Calu3 (cell line): ENCODE data around the gene ATG4C. TPM values are rescaled to one million over a fixed set of nuclear protein-coding genes. Genes with fewer than 3 reads are reported as not detected.

ENCODE experiments used
- BruUV-seq: library from RNA; stranded (reverse); fragments of 400-500 nt; replicated peaks from 2 replicates; lab custom pipeline; 2021; lab: Mats Ljungman, UMichigan
- CTCF ChIA-PET: fragments of 300-600 bp; sonication (Branson Sonifier 250); formaldehyde crosslinking; loops from one replicate; lab custom pipeline; 2022; ENCODE audit warnings: antibody characterized with exemption; lab: Charles Lee
- DNase-seq: peaks from one replicate; pipeline ENCODE4 v3.0.0; 2022
- H3K27ac Mint-ChIP-seq: one replicate; pipeline ENCODE4 v1.8.0; 2022; ENCODE audit warnings: mixed read lengths; ENCODE audit not compliant: unreplicated experiment
- H3K27me3 Mint-ChIP-seq: one replicate; pipeline ENCODE4 v1.8.0; 2022; ENCODE audit warnings: mixed read lengths; ENCODE audit not compliant: unreplicated experiment
- H3K36me3 Mint-ChIP-seq: one replicate; pipeline ENCODE4 v1.8.0; 2022; ENCODE audit warnings: mild to moderate bottlenecking, moderate library complexity, mixed read lengths; ENCODE audit not compliant: insufficient read depth, unreplicated experiment
- H3K4me1 Mint-ChIP-seq: one replicate; pipeline ENCODE4 v1.8.0; 2022; ENCODE audit warnings: mild to moderate bottlenecking, low read depth, mixed read lengths; ENCODE audit not compliant: unreplicated experiment
- H3K4me3 Mint-ChIP-seq: one replicate; pipeline ENCODE4 v1.8.0; 2022; ENCODE audit warnings: mild to moderate bottlenecking, low read depth, moderate library complexity, mixed read lengths; ENCODE audit not compliant: unreplicated experiment
- H3K9me3 Mint-ChIP-seq: one replicate; pipeline ENCODE4 v1.8.0; 2022; ENCODE audit warnings: low read depth, mixed read lengths; ENCODE audit not compliant: unreplicated experiment
- CTCF ChIP-seq: fragments of 200-600 bp; IDR thresholded peaks from one replicate; pipeline ENCODE4 v1.8.0; 2022; ENCODE audit warnings: antibody characterized with exemption; ENCODE audit not compliant: unreplicated experiment
- intact Hi-C: fragments of 100-400 bp; cut with micrococcal nuclease; formaldehyde crosslinking; loops from one replicate; pipeline ENCODE4 v1.10.0; 2022; ENCODE audit not compliant: unreplicated experiment
- total RNA-seq: library from RNA; stranded (reverse); gene quantifications from 2 replicates; pipeline ENCODE4 v1.2.3, GENCODE V29; 2022

ATG4C gene
- total RNA-seq, 1 experiment from 2014 or later, result 12.4 TPM

- Mint-ChIP-seq H3K9me3 (no peaks in the 10 kb centered on the region), H3K27me3 (peaks cover 38% of the 10 kb centered on the region), H3K4me1 (no peaks in the 10 kb centered on the region), H3K4me3 (no peak overlapping the region), H3K36me3 (no peaks in the 10 kb centered on the region), H3K27ac (no peak overlapping the region)
- intact Hi-C loops, result no loop called here
- BruUV-seq, result no TSS peak
- no peak for DNase-seq
- CTCF ChIA-PET, result interaction anchor here (0.5 kb wide), 1 partner anchor 125 kb away, joined by 3 read pairs; no protein-coding TSS in a partner anchor
- TF ChIP-seq CTCF, result no peak
These were observed 116.6 kb downstream of the ATG4C start for GRCh38 chr1:62900566-62900965.

GRCh38 chr1:62901650-62902049 is 117.7 kb downstream of the ATG4C start:
- no peak overlapping the region for H3K27ac Mint-ChIP-seq
- no peak overlapping the region for H3K4me3 Mint-ChIP-seq
- no peaks in the 10 kb centered on the region for H3K36me3 Mint-ChIP-seq
- DNase-seq, result no peak
- TF ChIP-seq CTCF, result no peak
- CTCF ChIA-PET, result no interaction called here
- intact Hi-C loops, result no loop called here
- H3K27me3 Mint-ChIP-seq, result peaks cover 31% of the 10 kb centered on the region
- no TSS peak for BruUV-seq
- H3K9me3 Mint-ChIP-seq, result no peaks in the 10 kb centered on the region
- no peaks in the 10 kb centered on the region for H3K4me1 Mint-ChIP-seq

GRCh38 chr1:62903522-62903921 is 119.6 kb downstream of the ATG4C start:
- Mint-ChIP-seq H3K27ac (no peak overlapping the region), H3K4me3 (no peak overlapping the region), H3K36me3 (no peaks in the 10 kb centered on the region), H3K27me3 (peaks cover 24% of the 10 kb centered on the region), H3K9me3 (no peaks in the 10 kb centered on the region), H3K4me1 (no peaks in the 10 kb centered on the region)
- CTCF ChIA-PET, result no interaction called here
- intact Hi-C loops, result no loop called here
- TF ChIP-seq CTCF, result no peak
- DNase-seq, result no peak
- BruUV-seq, result no TSS peak

GRCh38 chr1:62903982-62904855 is 120.3 kb downstream of the ATG4C start:
- Mint-ChIP-seq H3K36me3 (no peaks in the 10 kb centered on the region), H3K4me3 (no peak overlapping the region), H3K27ac (no peak overlapping the region), H3K4me1 (no peaks in the 10 kb centered on the region), H3K9me3 (no peaks in the 10 kb centered on the region), H3K27me3 (peaks cover 17% of the 10 kb centered on the region)
- no peak for TF ChIP-seq CTCF
- intact Hi-C loops, result no loop called here
- DNase-seq, result no peak
- no TSS peak for BruUV-seq
- CTCF ChIA-PET, result no interaction called here
